WTC11 (cell line): ENCODE results near the gene CEACAM18. TPM values are rescaled to one million over a fixed set of nuclear protein-coding genes. Genes with fewer than 3 reads are reported as not detected.

Experiments used
- ATAC-seq: fragments of 200-7000 bp; cut with Tn5 transposase; 2 replicates; pipeline ENCODE4 v1.10.0; 2021; ENCODE audit warnings: mild to moderate bottlenecking, moderate library complexity
- CTCF ChIA-PET: fragments of 300-600 bp; sonication (Branson Sonifier 250); formaldehyde crosslinking; loops from one replicate; lab custom pipeline; 2021; ENCODE audit warnings: antibody characterized with exemption; lab: Charles Lee
- POLR2A ChIA-PET: fragments of 350-600 bp; sonication (Branson Sonifier 250); formaldehyde crosslinking; loops from one replicate; lab custom pipeline; 2021; ENCODE audit warnings: antibody characterized with exemption; lab: Charles Lee
- DNase-seq: peaks from one replicate; pipeline ENCODE4 v3.0.0; 2021; ENCODE audit warnings: low spot score
- H3K27ac Mint-ChIP-seq: 2 replicates; pipeline ENCODE4 v1.8.0; 2021; ENCODE audit warnings: mixed read lengths
- H3K27me3 Mint-ChIP-seq: 2 replicates; pipeline ENCODE4 v1.8.0; 2021; ENCODE audit warnings: low read depth, mild to moderate bottlenecking, moderate library complexity, mixed read lengths
- H3K36me3 Mint-ChIP-seq: 2 replicates; pipeline ENCODE4 v1.8.0; 2021; ENCODE audit warnings: mixed read lengths
- H3K4me1 Mint-ChIP-seq: 2 replicates; pipeline ENCODE4 v1.8.0; 2022; ENCODE audit warnings: mixed read lengths
- H3K4me3 Mint-ChIP-seq: 2 replicates; pipeline ENCODE4 v1.8.0; 2021; ENCODE audit warnings: mild to moderate bottlenecking, moderate library complexity, mixed read lengths
- H3K9me3 Mint-ChIP-seq: 2 replicates; pipeline ENCODE4 v1.8.0; 2021; ENCODE audit warnings: mixed read lengths
- AR ChIP-seq: fragments of 250-450 bp; sonication (Bioruptor Pico); IDR thresholded peaks from 2 replicates; pipeline ENCODE4 v1.9.0; 2021; ENCODE audit warnings: mild to moderate bottlenecking
- ATF1 ChIP-seq: sonication (generic); formaldehyde crosslinking; IDR thresholded peaks from 2 replicates; pipeline ENCODE4 v1.8.1; 2023; ENCODE audit warnings: mild to moderate bottlenecking, moderate library complexity, missing genetic modification reagents
- CBFB ChIP-seq: sonication (generic); formaldehyde crosslinking; IDR thresholded peaks from 2 replicates; pipeline ENCODE4 v1.8.1; 2022; ENCODE audit warnings: mild to moderate bottlenecking, low read depth, missing genetic modification reagents
- ELF4 ChIP-seq: sonication (generic); formaldehyde crosslinking; IDR thresholded peaks from 2 replicates; pipeline ENCODE4 v1.8.1; 2022; ENCODE audit warnings: low read depth, mild to moderate bottlenecking, moderate library complexity, missing genetic modification reagents
- ERG ChIP-seq: fragments of 250-450 bp; sonication (Bioruptor Pico); IDR thresholded peaks from 2 replicates; pipeline ENCODE4 v1.8.0; 2021; ENCODE audit warnings: mild to moderate bottlenecking
- FOXK1 ChIP-seq: sonication (generic); formaldehyde crosslinking; IDR thresholded peaks from 2 replicates; pipeline ENCODE4 v1.8.0; 2022; ENCODE audit warnings: mild to moderate bottlenecking, moderate library complexity, missing genetic modification reagents
- FOXP4 ChIP-seq: sonication (generic); formaldehyde crosslinking; IDR thresholded peaks from 2 replicates; pipeline ENCODE4 v1.8.0; 2022; ENCODE audit warnings: mild to moderate bottlenecking, missing genetic modification reagents
- GABPB1 ChIP-seq: sonication (generic); formaldehyde crosslinking; IDR thresholded peaks from 2 replicates; pipeline ENCODE4 v1.8.1; 2023; ENCODE audit warnings: mild to moderate bottlenecking, missing genetic modification reagents
- IRF2 ChIP-seq: sonication (generic); formaldehyde crosslinking; IDR thresholded peaks from 2 replicates; pipeline ENCODE4 v1.8.0; 2022; ENCODE audit warnings: low read depth, missing genetic modification reagents, borderline replicate concordance
- JAZF1 ChIP-seq: fragments of 250-450 bp; sonication (Bioruptor Pico); IDR thresholded peaks from 2 replicates; pipeline ENCODE4 v1.9.0; 2021; ENCODE audit warnings: moderate library complexity, mild to moderate bottlenecking, inconsistent platforms
- MAX ChIP-seq: sonication (generic); formaldehyde crosslinking; IDR thresholded peaks from 2 replicates; pipeline ENCODE4 v1.8.0; 2022; ENCODE audit warnings: mild to moderate bottlenecking, missing genetic modification reagents
- NFATC4 ChIP-seq: fragments of 250-450 bp; sonication (Bioruptor Pico); IDR thresholded peaks from 2 replicates; pipeline ENCODE4 v1.9.0; 2021; ENCODE audit warnings: mild to moderate bottlenecking
- RELA ChIP-seq: sonication (generic); formaldehyde crosslinking; IDR thresholded peaks from 2 replicates; pipeline ENCODE4 v1.8.1; 2022; ENCODE audit warnings: missing genetic modification reagents, mild to moderate bottlenecking, borderline replicate concordance
- TCF7 ChIP-seq: sonication (generic); formaldehyde crosslinking; IDR thresholded peaks from 2 replicates; pipeline ENCODE4 v1.8.0; 2022; ENCODE audit warnings: mild to moderate bottlenecking, low read depth, missing genetic modification reagents, moderate library complexity
- TEAD1 ChIP-seq: sonication (generic); formaldehyde crosslinking; IDR thresholded peaks from 2 replicates; pipeline ENCODE4 v1.8.0; 2022; ENCODE audit warnings: mild to moderate bottlenecking, missing genetic modification reagents
- TP53 ChIP-seq: sonication (generic); formaldehyde crosslinking; IDR thresholded peaks from 2 replicates; pipeline ENCODE4 v1.8.1; 2023; ENCODE audit warnings: mild to moderate bottlenecking, missing genetic modification reagents
- ZBTB43 ChIP-seq: sonication (generic); formaldehyde crosslinking; IDR thresholded peaks from 2 replicates; pipeline ENCODE4 v1.8.1; 2023; ENCODE audit warnings: mild to moderate bottlenecking, missing genetic modification reagents
- ZMAT4 ChIP-seq: fragments of 250-450 bp; sonication (Bioruptor Pico); IDR thresholded peaks from 2 replicates; pipeline ENCODE4 v1.9.0; 2021; ENCODE audit warnings: mild to moderate bottlenecking
- ZNF121 ChIP-seq: sonication (generic); formaldehyde crosslinking; IDR thresholded peaks from 2 replicates; pipeline ENCODE4 v1.8.0; 2023; ENCODE audit warnings: missing genetic modification reagents
- ZNF232 ChIP-seq: sonication (generic); formaldehyde crosslinking; IDR thresholded peaks from 2 replicates; pipeline ENCODE4 v1.8.0; 2022; ENCODE audit warnings: mild to moderate bottlenecking, missing genetic modification reagents
- total RNA-seq: library from RNA; stranded (reverse); gene quantifications from 3 replicates; pipeline ENCODE4 v1.2.3, GENCODE V29; 2021

Gene CEACAM18
- total RNA-seq, 1 experiment from 2014 or later = not detected

GRCh38 chr19:51503896-51504295, 25.6 kb downstream of the CEACAM18 start:
- Mint-ChIP-seq H3K36me3 (no peaks in the 10 kb centered on the region), H3K4me3 (no peak overlapping the region), H3K27me3 (peaks cover 42% of the 10 kb centered on the region), H3K4me1 (no peaks in the 10 kb centered on the region), H3K27ac (no peak overlapping the region), H3K9me3 (peaks cover 19% of the 10 kb centered on the region)
- no peak for ATAC-seq
- no peak for DNase-seq
- CTCF ChIA-PET = no interaction called here
- no peak for TF ChIP-seq IRF2 (CRISPR knock-in tag)
- TF ChIP-seq NFATC4 (CRISPR knock-in tag) = no peak
- TF ChIP-seq TCF7 (CRISPR knock-in tag) = no peak
- no peak for TF ChIP-seq ZBTB43 (CRISPR knock-in tag)
- TF ChIP-seq TP53 (CRISPR knock-in tag) = no peak
- POLR2A ChIA-PET = no interaction called here

GRCh38 chr19:51505904-51506303, 27.6 kb downstream of the CEACAM18 start:
- TF ChIP-seq ZMAT4 (CRISPR knock-in tag) = no peak
- TF ChIP-seq JAZF1 = no peak
- TF ChIP-seq CBFB (CRISPR knock-in tag) = no peak
- POLR2A ChIA-PET = no interaction called here
- H3K27me3 Mint-ChIP-seq = peaks cover 45% of the 10 kb centered on the region
- H3K4me1 Mint-ChIP-seq = no peaks in the 10 kb centered on the region
- no peak for DNase-seq
- ATAC-seq = no peak
- no peak overlapping the region for H3K27ac Mint-ChIP-seq
- CTCF ChIA-PET = interaction anchor here (0.9 to 1.0 kb wide), 2 partner anchors 151 to 155 kb away, joined by 3 read pairs; no protein-coding TSS in a partner anchor
- peaks cover 19% of the 10 kb centered on the region for H3K9me3 Mint-ChIP-seq
- no peak overlapping the region for H3K4me3 Mint-ChIP-seq
- no peaks in the 10 kb centered on the region for H3K36me3 Mint-ChIP-seq

GRCh38 chr19:51507192-51507591, 28.9 kb downstream of the CEACAM18 start:
- ATAC-seq = no peak
- no peak for DNase-seq
- H3K4me3 Mint-ChIP-seq = no peak overlapping the region
- CTCF ChIA-PET = interaction anchor here (0.8 to 1.1 kb wide), 4 partner anchors 10 to 154 kb away, joined by 3 to 4 read pairs (median 3); no protein-coding TSS in a partner anchor
- H3K27ac Mint-ChIP-seq = no peak overlapping the region
- no peaks in the 10 kb centered on the region for H3K36me3 Mint-ChIP-seq
- TF ChIP-seq ELF4 (CRISPR knock-in tag) (no peak), FOXK1 (CRISPR knock-in tag) (no peak), ZNF232 (CRISPR knock-in tag) (no peak), ATF1 (CRISPR knock-in tag) (no peak)
- POLR2A ChIA-PET = no interaction called here
- peaks cover 19% of the 10 kb centered on the region for H3K9me3 Mint-ChIP-seq
- peaks cover 46% of the 10 kb centered on the region for H3K27me3 Mint-ChIP-seq
- no peaks in the 10 kb centered on the region for H3K4me1 Mint-ChIP-seq

GRCh38 chr19:51507640-51508058, 29.3 kb downstream of the CEACAM18 start:
- DNase-seq = no peak
- no peak for ATAC-seq
- Mint-ChIP-seq H3K4me1 (no peaks in the 10 kb centered on the region), H3K27ac (no peak overlapping the region), H3K9me3 (peaks cover 19% of the 10 kb centered on the region), H3K27me3 (peaks cover 44% of the 10 kb centered on the region), H3K4me3 (no peak overlapping the region), H3K36me3 (no peaks in the 10 kb centered on the region)
- POLR2A ChIA-PET = no interaction called here
- CTCF ChIA-PET = interaction anchor here (0.8 to 1.1 kb wide), 4 partner anchors 10 to 153 kb away, joined by 3 to 4 read pairs (median 3); no protein-coding TSS in a partner anchor
- TF ChIP-seq TEAD1 (CRISPR knock-in tag) (no peak), JAZF1 (no peak), TCF7 (CRISPR knock-in tag) (no peak), GABPB1 (CRISPR knock-in tag) (no peak), RELA (CRISPR knock-in tag) (no peak), ZNF121 (CRISPR knock-in tag) (no peak), ERG (no peak), ZNF232 (CRISPR knock-in tag) (no peak), MAX (no peak), AR (CRISPR knock-in tag) (no peak), FOXP4 (CRISPR knock-in tag) (no peak), ZMAT4 (CRISPR knock-in tag) (no peak)
